GM18505 (cell line): ENCODE data around the gene TCEA2.
A peak's percentile ranks its signal among the peaks of the same experiment; 100 is the strongest.

ENCODE experiments used
- ATAC-seq: cut with Tn5 transposase; IDR thresholded peaks from one replicate; pipeline ENCODE4 v1.9.1; 2021; ENCODE audit not compliant: unreplicated experiment
- POLR2A ChIP-seq: IDR thresholded peaks from 4 replicates; pipeline ENCODE4 v1.6.1; 2011; ENCODE audit warnings: borderline replicate concordance; ENCODE audit not compliant: insufficient read depth, insufficient read length; ENCODE audit errors: extremely low read depth

The TCEA2 gene

DNA sequence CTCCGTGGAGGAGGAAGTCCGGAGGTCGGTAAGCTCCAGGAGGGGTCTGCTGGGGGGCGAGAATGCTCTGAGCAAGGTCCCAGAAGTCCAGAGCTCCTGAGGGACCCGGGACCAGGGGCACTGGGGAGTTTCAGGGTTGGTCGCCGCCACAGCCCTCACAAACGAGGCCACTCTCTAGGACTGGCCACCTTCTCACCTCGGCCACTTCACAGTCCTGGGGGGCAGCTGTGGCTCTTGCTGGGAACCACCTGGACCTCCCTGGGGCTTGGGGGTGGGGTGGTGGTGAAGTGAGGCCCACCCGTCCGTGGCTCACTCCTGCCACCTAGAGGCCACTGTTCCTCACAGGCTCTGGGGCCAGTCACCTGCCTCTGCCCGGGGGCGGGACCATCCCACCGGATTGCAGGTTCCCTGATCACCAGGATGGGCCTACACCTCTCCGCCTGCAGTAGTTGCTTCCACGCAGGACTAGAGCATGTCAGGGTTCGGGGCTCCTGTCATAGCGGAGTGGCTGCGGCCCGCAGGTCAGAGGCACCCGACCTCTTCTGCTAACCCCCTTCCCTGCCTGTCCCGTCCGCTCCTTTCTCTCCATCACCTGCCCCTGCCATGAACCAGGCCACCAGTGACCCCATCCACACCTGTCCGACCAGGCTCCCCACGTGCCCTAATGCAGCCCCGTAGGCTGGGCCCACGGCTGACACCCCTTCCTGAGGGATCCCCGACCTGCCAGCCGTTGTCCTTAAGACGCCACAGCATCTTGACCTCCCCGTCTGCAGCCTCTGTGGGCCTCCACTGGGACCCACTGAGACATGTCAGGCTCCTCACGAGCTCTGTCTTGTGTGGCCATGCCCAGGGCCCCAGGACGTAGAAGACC lies 5.1 kb upstream of the TCEA2 start:
- no peak for TF ChIP-seq POLR2A
- ATAC-seq = no peak

DNA sequence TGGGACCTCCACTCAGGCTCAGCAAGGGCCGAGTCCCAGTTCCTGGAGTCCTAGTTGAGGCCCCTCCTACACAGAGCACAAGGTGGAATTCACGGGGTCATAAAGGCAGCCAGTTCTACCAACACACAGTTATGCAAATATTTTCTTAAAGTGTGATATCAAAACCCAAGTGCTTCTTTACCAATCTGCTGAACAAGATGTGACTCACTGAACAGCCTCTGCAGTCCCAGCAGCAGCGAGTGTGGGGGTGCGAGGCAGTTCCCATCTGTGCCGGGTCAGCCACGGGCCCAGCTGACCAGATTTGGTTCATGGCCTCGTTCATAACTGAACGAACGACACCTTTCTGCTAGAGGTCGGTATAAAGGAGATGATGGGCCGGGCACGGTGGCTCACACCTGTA lies 4.5 kb upstream of the TCEA2 start:
- TF ChIP-seq POLR2A = no peak
- ATAC-seq = no peak

DNA sequence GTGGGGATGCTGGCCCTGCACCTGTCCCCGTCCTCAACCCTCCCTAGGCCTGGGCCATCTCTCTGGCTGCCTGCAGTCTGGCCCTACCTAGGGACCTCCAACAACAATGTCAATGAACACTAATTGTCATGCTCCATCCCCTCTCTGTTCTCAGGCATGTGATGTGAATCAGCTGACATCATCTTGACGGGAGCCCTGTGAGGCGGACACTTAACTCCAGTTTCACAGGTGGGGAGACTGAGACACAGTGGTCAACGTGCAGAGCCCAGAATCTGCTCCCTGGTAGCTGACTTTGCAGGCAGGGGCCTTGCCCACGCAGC lies 762 bp upstream of the TCEA2 start:
- no peak for ATAC-seq
- no peak for TF ChIP-seq POLR2A

DNA sequence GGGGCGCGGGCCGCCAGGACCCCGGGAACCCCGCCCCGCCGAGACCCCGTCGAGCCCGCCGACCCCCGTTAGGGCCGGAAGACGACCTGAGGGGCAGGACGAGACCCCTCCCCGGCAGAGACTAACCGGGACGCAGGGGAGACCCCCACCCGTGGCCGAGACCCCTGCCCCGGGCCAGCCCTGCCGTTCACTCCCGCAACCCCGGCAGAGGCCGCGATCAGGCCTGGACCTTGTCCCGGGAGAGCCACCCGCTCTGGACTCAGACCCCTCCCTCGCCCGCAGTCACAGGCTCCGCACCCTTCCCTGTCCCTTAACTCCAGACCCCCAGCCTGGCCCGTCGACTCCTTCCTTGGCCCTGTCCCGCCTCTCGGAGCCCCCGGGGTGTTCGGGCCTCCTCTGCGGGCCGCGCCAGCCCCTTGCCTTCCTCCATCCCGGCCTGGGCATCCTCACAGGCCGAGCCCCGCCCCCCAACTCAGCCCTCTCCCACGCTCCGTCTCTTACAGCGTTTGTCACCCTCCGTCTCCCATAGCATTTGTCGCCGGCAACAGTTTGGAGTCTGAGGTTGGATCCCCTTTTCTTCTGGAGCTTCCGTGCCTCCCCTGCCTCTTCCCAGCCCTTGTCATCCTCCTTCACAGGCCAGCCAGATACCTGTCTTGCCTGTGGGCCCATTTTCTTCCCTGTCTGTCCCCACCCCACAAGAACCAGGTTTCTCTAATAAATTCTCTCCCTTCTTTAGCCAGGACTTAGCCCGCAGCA lies 569 bp downstream of the TCEA2 start:
- TF ChIP-seq POLR2A = no peak
- ATAC-seq = no peak

DNA sequence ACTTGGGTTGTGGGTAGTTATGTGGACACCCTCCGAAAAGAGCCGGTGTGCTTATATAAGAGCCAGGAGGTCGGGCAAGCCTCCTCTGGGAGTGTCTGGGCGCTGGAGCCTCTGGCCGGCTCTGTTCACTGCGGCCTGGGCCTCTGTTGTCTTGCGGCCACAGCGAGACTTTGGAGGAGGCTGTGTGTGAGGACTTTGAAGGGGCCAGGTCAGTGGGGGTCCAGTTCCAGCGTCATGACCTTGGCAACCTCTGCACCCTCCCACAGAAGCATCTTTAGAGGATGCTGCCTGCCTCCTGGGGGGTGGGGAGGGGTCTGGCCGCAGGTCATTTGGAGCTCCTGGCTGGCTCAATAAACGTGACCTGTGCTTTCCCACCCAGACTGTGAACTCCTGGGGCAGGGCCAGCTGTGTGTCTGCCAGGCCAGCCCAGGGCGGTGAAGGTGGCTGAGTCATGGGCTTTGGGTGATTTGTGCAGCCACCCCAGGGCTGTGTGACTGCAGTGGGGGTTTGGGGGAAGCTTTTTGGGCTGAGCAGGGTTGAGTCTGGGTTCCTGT lies 1.2 kb downstream of the TCEA2 start:
- TF ChIP-seq POLR2A = no peak
- ATAC-seq = no peak

DNA sequence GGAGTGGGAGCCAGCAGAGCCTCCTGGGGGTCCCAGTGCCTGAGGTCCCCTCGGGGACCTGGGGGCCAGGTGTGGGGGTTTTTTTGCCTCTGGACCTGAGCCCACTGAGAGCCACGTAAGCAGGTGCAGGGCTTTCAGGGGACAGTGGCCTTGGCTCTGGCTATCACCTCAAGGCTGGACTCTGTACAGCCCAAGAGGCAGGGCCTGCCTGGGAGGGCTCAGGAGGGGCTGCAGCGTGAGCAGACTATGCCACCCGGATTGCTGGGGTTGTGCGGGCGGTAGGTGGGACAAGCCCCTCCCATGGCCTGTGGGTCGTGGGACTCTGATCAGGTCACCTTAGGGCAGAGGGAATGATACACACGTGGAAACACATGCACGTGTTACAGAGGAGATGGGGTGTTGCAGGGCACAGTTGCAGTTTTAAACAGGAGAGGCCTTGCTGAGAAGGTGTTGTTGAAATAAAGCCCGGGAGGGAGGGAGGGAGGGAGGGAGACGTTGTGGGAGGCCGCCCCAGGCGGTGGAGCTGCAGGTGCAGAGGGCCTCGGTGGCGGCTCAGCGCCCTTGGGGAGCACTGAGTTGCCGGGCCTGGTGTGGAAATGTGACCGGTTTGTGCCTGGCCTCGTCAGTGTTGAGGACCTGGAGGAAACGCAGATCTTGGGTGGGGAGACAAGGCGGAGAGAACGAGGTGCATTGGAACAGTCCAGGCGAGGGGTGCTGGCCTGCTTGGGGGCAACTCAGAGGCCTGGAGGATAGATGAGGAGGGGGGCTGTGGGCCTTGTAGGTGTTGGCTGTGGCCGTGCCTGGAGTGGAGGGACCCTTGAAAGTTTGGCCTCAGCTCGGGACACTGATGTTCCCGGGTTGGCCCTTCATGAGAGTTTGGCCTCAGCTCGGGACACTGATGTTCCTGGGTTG lies 2.3 kb downstream of the TCEA2 start:
- TF ChIP-seq POLR2A = peak; percentile 3
- ATAC-seq = no peak

DNA sequence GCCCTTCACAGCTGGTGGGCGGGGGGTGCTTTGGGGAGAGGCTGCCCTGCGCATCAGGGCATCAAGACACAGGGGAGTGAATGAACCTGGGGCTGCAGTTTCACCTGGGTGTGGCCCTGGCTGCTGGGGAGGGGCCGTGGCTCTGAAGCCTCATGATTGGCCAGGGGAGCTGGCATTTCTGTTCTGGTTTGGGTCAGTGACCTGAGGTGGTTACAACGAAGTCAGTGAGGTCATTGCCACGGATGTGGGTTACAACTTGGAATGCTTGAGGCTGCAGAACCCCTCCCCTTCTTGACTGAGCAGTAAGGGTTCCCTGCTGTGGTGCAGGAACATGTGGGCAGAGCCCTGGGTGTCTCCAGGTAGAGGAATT lies 3.0 kb downstream of the TCEA2 start:
- TF ChIP-seq POLR2A = peak; percentile 36
- ATAC-seq = no peak

DNA sequence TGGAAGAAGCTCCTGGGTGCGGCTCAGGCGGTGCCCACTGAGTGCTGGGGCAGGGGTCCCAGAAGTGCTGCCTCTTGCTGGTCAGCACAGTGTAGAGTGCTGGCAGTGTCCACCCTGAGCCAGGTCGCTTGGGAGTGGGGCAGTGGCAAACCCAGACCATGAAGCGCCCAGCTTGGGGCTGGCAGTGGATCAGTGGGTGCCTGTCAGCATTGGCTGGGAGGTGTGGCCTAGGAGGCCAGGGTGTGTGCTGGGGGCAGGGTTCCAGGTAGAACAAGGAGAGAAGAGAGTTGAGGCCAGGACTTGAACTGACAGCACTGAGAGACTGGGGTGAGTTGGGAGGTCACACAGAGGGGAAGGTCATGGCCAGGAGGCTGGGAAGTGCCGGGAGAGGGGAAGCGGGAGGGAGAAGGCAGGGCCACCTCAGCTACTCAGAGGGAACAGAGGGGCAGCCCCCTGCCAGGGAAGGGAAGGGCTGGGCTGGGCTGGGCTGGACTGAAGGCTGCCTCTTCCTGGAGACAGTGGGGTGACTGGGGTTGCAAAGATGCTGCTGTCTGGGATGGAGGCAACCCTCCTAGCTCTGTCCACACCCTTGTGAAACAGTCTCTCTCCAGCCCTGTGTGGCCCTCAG lies 4.1 kb downstream of the TCEA2 start:
- no peak for TF ChIP-seq POLR2A
- no peak for ATAC-seq

DNA sequence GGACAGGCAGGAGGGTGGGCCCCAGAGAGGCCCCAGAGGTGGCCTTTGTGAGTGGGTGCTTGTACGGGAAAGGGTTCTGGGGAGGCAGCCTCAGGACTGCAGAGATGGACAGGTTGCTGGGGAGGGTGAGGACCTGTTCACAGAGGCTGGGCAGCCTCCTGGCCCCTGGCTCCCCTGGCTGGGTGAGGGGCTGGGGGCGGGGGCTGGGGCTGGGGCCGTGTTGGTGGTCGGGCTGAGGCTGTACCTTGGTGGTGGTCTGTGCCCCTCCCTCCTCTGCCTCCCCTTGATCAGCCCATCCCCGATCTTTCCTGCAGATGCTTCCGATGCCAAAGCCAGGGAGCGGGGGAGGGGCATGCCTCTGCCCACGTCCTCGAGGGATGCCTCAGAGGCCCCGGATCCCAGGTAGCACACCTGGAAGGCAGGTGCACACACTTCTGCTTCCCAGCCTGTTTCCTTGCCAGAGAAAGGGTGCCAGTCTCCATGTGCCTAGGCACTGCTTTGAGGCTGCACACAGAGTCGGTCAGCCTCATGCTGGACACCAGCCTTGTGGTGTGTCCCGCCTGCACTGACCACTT lies 4.8 kb downstream of the TCEA2 start:
- no peak for ATAC-seq
- no peak for TF ChIP-seq POLR2A

DNA sequence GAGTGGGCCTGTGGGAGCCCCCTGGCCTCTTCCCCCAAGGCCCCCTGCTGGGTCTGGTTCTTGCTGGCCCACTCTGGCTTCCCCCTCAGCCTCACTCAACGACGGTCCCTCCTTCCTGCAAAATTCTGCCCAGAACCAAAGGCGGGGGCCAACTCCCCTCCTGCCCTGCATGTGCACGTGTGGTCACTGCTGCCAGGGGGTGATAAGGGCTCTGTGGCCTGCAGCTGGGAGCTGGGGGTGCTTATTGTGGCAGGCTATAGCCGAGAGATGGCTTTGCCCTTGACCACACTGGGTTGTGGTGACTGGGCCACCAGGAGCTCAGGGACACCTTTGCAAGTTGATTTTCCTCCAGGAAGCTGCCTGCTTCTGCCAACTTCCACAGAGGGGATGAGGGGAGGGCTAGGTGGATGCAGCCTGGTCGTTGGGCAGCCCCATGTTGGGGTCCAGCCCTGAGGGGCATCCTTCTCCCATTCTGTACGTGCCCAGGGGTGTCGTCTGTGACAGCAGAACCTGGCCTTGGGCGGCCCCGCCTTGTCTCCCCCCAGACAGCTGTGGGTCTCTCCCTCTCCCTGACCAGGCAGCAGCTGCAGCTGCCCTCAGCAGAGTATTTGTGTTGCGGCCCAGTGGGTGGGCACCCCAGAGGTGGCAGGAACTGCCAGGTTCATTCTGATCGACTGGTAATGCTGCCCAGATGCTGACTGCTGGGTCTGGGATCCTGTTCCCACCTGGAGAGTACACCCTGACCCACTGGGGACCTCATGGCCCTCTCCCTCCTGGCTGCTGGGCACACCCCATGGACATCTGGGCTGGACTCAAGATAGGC lies 5.6 kb downstream of the TCEA2 start:
- ATAC-seq = no peak
- TF ChIP-seq POLR2A = no peak

DNA sequence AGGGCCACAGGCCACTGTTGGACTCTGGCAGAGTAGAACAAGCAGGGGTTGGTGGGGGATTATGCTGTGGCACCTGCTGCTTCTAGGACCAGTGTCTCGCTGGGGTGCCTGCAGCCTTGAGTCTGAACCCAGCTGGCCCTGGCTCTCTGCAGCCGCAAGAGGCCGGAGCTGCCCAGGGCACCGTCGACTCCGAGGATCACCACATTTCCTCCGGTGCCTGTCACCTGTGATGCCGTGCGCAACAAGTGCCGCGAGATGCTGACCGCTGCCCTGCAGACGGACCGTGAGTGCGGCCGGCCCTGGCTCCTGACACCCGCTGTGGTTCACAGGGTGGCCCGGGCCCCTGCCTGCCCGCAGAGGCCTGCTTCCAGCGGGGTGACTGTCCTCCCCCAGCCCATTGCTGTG lies 6.2 kb downstream of the TCEA2 start:
- no peak for ATAC-seq
- TF ChIP-seq POLR2A = no peak
